Spleen (tissue), 7 donors: ENCODE measurements around the gene TPPP.

Experiments
- CTCF ChIP-seq, 11 experiments: fragments of 200-600 bp in 7 of 11; fragments of 450-650 bp in 4 of 11; sonication (generic) in 4 of 11; IDR thresholded peaks in 8 of 11; conservative IDR thresholded peaks in 3 of 11; 1 replicate in 7 of 11; 2 replicates in 4 of 11; pipeline versions ENCODE4 v1.4.0 to v1.8.0; 2016 to 2021; ENCODE audit warnings: antibody characterized with exemption in 11 of 11, inconsistent platforms in 4 of 11, mild to moderate bottlenecking in 1 of 11
- POLR2AphosphoS5 ChIP-seq, 3 donors: sonication (generic); formaldehyde crosslinking; IDR thresholded peaks; one replicate each; pipeline ENCODE4 v1.5.1; 2017; ENCODE audit warnings: antibody characterized with exemption in 3 of 3
- donor health status: DM: no; HTN: no; CAD: no; lungs with moderate emphysema.
- donor health status: DM: no; HTN: no; CAD: no.
- donor health status: DM: no; HTN: no; CAD: no.

- TF ChIP-seq CTCF (IDR thresholded peaks at IDR 0.05 in 8 of 11, conservative IDR thresholded peaks at IDR 0.05 in 3 of 11) (no peak), POLR2AphosphoS5 (IDR thresholded peaks at IDR 0.05) (no peak)
Observed at GRCh38 chr5:633501-633955, 59.6 kb downstream of the TPPP start.
